ENCODE measurements around the gene TMEM178B. TPM values are rescaled to one million over a fixed set of nuclear protein-coding genes. Genes with fewer than 3 reads are reported as not detected.
"Not testable (repeated sequence)": the region's sequence is repeated elsewhere in the genome, so short reads cannot be mapped to it uniquely, and the experiment has no call there.

Gene TMEM178B
- total RNA-seq, 1 donor from 2014 or later, result 2.2 TPM

- no peak for DNase-seq (ENCODE audit: low spot score)
Measured at GRCh38 chr7:141074162-141074991, 513 bp downstream of the TMEM178B start.

DNA sequence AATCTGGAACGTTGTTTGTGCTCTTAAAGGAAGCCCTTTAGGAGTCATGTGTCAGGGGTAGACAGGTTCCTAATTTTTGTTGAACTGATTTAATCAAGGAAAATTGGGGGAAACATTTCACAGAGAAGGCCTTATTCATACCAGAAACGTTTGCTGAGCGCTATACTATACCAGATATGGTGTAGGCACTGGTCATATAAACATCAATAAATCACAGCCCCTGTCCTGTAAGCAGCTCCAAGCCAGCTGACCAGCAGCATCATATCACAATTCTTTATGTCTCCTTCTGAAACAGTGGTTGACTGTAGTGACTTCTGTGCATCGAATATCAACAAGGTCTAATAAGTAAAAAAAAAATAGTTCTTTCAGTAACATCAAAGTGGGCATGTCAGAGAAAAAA is 1.1 kb downstream of the TMEM178B start:
- no peak for DNase-seq (ENCODE audit: low spot score)

DNA sequence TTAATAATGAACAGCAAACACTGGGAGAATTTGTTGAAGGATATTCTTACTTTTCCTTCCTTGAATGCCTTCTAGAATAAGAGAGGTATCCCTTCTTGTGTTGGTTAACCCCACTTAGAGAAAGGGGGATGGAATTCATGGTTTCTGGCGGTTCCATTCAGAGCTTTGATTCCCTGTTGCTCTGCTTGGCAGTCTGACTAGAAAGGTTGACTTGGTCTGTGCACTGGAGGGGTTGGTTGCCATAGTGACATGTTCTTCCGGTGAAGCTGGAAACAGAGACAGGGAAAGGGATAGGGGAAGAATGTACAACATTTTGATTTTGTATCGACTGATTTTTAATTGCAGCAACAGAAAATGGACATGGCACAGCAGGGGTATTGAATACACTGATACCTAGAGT is 2.5 kb downstream of the TMEM178B start:
- no peak for DNase-seq (ENCODE audit: low spot score)

GRCh38 chr7:141079219-141079618 is 5.4 kb downstream of the TMEM178B start:
- DNase-seq (ENCODE audit: low spot score), result no peak

DNA sequence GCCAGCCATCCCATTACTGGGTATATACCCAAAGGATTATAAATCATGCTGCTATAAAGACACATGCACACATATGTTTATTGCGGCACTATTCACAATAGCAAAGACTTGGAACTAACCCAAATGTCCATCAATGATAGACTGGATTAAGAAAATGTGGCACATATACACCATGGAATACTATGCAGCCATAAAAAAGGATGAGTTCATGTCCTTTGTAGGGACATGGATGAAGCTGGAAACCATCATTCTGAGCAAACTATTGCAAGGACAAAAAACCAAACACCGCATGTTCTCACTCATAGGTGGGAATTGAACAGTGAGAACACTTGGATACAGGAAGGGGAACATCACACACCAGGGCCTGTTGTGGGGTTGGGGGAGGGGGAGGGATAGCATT is 15.6 kb downstream of the TMEM178B start:
- DNase-seq (ENCODE audit: low spot score), result not testable (repeated sequence)

DNA sequence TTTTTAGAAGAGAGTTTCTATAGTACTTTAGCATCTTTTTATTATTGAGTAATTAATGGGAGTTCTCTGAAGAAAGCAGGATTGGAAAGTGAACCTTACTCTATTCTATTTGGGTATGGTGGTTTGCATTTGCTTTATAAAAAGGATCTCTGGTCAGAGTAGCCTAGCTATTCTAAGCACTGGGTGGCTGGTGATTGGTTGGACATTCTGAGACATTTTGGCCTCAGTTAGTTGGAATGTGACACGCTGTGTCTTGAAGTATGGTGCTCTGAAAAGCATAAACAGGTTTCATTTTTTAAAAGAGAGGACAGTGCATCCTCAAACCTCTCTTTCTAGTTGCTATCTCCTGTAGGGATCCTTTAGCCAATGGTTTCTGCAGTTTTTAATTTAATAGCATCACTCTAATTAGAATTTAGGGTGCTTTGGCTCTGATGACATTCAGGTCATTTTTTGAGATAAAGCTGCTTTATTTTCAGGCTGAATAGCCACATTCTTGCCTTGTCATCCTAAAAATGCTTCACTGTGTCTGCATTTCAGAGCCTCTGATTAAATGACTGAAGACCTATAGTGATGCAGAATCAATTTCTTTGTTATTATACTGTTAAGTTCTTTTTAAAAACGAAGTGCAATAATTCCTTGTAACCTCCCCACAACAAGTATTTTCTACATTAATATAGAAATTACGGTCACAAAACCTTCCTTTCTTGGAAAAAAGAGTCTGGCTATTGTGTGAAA is 20.6 kb downstream of the TMEM178B start:
- no peak for DNase-seq (ENCODE audit: low spot score)

GRCh38 chr7:141097430-141097829 is 23.6 kb downstream of the TMEM178B start:
- DNase-seq (ENCODE audit: low spot score), result no peak

GRCh38 chr7:141102436-141102835 is 28.6 kb downstream of the TMEM178B start:
- no peak for DNase-seq (ENCODE audit: low spot score)

DNA sequence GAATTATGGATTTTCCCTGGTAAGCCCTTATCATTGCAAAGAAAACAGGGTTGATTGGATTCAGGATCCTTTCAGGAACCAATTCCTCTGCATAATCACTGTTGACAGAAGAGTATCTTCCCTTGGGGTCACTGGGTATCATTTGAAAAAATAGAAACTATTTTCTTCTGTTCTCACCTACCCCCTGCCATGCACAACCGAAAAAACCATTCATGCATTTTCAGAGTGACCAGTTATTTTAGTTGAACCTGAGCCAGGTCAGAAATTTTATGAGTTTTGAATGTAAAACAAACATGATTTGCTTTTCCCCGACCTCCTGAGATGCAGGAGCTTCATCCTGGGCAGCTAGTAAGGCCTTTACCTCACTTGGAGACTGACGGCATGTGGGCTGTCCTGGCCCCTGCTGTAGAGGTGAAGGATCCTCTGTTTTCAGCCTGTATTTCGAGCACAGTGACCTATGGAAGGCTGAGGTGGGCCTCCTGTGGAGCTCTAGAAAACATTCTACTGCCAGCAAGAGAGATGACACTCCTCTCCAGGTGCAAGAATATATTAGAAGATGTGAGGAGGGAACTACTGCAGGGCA is 30.1 kb downstream of the TMEM178B start:
- DNase-seq (ENCODE audit: low spot score), result no peak

GRCh38 chr7:141113131-141113530 is 39.3 kb downstream of the TMEM178B start:
- no peak for DNase-seq (ENCODE audit: low spot score)

GRCh38 chr7:141114029-141114664 is 40.3 kb downstream of the TMEM178B start:
- DNase-seq (ENCODE audit: low spot score), result no peak

DNA sequence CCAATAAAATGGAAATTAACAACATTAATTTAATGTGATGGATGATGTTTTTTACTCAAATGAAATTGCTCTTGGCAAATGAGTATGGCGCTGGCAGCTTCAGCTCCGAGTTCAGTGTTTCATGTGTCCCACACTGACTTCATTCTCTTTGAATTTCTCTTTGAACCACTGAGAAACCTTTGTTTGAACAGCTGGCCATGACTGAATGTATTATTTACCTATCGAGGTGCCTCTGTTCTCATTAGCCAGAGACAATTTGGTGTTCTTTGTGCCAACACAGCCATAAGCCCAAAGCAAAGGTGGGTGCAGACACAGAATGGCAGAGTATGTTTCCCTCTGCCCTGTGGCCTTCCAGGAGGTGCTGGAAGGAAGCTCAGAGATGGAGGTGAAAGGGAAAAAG is 42.1 kb downstream of the TMEM178B start:
- DNase-seq (ENCODE audit: low spot score), result no peak

DNA sequence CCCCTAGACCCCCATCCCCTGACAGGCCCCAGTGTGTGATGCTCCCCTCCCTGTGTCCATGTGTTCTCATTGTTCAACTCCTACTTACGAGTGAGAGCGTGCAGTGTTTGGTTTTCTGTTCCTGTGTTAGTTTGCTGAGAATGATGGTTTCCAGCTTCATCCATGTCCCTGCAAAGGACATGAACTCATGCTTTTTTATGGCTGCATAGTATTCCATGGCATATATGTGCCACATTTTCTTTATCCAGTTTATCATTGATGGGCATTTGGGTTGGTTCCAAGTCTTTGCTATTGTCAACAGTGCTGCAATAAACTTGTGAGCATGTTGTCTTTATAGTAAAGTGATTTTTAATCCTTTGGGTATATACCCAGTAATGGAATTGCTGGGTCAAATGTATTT is 42.8 kb downstream of the TMEM178B start:
- DNase-seq (ENCODE audit: low spot score), result not testable (repeated sequence)

GRCh38 chr7:141118767-141119166 is 44.9 kb downstream of the TMEM178B start:
- DNase-seq (ENCODE audit: low spot score), result no peak

GRCh38 chr7:141119187-141119586 is 45.3 kb downstream of the TMEM178B start:
- no peak for DNase-seq (ENCODE audit: low spot score)

DNA sequence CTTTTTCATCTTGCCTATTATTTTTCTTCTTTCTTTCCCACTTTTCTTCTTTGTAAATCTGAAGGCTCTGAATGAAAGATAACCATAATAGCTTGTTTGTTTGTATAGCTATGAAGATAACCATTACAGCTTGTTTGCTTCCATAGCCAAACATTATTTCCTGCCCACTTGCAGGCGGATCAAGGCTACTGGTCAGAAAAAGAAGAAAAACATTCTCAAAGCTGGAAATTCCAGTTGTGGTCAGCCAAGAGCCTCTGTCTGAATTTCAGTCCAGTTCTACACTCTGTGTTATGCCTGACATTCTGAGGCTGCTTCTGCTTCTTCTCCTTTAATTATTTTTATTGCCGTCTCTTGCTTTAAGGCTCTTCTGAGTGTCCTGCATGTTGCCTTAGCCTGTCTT is 48.9 kb downstream of the TMEM178B start:
- no peak for DNase-seq (ENCODE audit: low spot score)

GRCh38 chr7:141123522-141123921 is 49.7 kb downstream of the TMEM178B start:
- no peak for DNase-seq (ENCODE audit: low spot score)

DNA sequence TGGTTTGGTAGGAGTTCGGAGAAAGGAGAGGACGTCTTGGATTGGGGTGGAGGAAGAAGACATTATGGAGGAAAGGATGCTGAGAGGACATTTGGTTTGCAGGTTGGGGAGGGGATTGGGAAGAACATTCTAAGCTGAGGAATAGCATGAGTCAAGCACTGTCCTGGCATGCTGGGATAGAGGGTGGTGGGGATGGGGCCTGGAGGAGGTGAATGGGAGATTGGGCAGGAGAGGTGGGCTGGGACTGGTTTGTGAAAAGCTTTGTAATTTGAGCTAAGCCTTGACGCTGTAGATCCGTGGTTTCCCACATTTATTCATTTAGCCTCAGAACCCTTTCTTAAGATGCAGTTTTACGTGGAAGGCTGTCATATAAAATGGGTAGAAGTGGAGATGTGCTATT is 52.2 kb downstream of the TMEM178B start:
- DNase-seq (ENCODE audit: low spot score), result no peak

DNA sequence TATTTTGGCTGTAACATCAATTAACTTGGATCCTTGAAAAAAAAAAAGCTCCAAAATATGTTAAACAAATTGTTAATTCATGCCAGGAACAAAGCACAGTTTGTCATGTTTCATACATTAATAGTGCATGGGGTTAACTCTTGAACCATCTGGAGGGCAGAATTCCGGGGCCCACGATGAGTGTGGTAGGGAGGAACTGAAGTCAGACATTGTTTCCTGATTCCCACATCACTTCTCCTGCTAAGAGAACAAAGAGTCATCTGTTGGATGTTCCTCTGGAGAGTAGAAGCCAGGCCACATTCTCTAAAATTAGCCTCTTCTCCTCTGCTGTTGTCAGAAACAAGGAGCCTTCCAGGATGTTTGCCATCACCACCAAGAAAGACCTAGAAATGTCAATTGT is 54.6 kb downstream of the TMEM178B start:
- no peak for DNase-seq (ENCODE audit: low spot score)

- DNase-seq (ENCODE audit: low spot score), result no peak
Measured at GRCh38 chr7:141128931-141129330, 55.1 kb downstream of the TMEM178B start.

DNA sequence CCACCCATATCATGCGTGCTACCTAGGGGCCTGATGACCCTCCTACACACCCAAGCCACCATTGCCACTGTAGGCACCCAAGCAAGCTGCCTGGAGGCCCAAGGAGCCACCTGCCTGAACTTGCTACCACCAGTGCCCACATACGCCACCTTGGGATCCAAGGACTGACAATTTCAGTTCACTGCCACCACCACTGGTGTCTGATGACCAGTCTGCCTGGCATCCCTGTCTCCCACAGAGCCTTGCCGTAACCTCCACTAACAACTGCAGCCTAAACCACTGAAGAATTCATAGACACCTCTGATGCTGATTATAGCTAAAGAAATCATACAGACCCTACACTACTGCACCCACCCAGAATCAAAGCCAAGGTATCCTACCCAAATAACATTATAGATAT is 58.8 kb downstream of the TMEM178B start:
- no peak for DNase-seq (ENCODE audit: low spot score)

- no peak for DNase-seq (ENCODE audit: low spot score)
Measured at GRCh38 chr7:141133646-141134045, 59.8 kb downstream of the TMEM178B start.

All from umbilical cord (tissue), 2 donors.